ENCODE data around the gene MAPK4.

The MAPK4 gene

DNA sequence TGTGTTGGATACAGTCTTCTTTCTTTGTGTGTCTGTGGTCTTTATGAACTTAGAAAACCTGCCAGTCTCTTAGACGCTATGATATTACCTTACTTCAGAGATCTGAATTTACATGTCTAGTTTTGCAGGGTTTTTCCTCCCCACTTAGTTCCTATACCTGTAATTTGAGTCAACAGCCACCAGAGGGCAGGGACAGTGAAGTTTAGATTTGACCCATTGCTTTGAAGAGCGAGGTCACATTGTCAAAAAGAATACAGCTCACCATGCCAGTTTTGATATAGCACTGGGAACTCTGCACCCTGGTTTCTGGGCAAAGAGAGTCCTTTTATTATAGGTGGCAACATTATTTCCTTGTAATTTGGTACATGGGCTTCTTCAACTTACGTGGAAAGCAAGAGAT lies 102.3 kb downstream of the MAPK4 start:
- DNase-seq (ENCODE audit: low read depth, low spot score) = no peak
- Histone ChIP-seq H3K9me3 (ENCODE audit: insufficient read depth, low read length) (peaks cover 45% of the 10 kb centered on the region), H3K4me3 (ENCODE audit: insufficient read length, low read depth) (no peak overlapping the region), H3K4me1 (ENCODE audit: insufficient read depth, insufficient read length) (peaks cover 4% of the 10 kb centered on the region), H3K27me3 (ENCODE audit: insufficient read depth, insufficient read length) (no peaks in the 10 kb centered on the region), H3K9ac (ENCODE audit: insufficient read length, low read depth) (no peak overlapping the region), H3K36me3 (ENCODE audit: insufficient read depth, insufficient read length, low read length) (no peaks in the 10 kb centered on the region)
- TF ChIP-seq YY1 (IDR thresholded peaks at IDR 0.05; ENCODE audit: insufficient read depth, insufficient read length) (no peak), SUZ12 (IDR thresholded peaks at IDR 0.05; ENCODE audit: extremely low read depth, insufficient read depth, insufficient read length) (no peak), ZNF274 (IDR thresholded peaks at IDR 0.05; ENCODE audit: low read depth, low read length) (no peak)

DNA sequence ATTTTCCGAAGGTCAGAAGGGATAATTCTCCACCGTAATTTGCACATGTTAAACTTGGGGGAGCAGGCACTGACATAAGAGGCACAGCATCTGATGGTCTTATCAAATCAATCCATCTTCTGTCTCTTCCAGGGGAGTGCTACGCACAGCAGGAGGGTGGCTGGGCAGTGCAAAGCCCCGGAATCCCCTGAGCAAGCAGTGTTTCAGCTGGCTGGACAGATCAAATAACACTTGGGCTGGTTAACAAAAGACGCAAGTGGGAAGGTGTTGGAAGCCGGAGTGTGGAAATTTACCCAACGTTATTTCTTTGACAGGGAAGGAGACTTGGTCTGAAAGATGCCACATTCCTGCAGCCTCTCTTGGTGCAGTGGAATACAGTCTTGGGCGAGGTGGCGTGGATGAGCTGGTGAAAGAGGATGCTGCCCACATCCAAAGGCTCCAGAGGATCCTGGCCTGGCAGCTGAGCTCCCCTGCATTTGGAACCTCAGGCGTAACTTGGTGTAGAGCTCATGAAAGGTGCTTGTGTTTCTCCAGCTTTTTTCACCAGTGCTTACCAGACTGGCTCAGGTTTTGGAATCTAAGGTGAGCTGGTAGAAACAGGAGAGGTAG lies 103.0 kb downstream of the MAPK4 start:
- no peak for TF ChIP-seq SUZ12 (IDR thresholded peaks at IDR 0.05; ENCODE audit: extremely low read depth, insufficient read depth, insufficient read length)

GRCh38 chr18:50663626-50664441 lies 103.9 kb downstream of the MAPK4 start:
- no peak for DNase-seq (ENCODE audit: low read depth, low spot score)
- Histone ChIP-seq H3K36me3 (ENCODE audit: insufficient read depth, insufficient read length, low read length) (no peaks in the 10 kb centered on the region), H3K9me3 (ENCODE audit: insufficient read depth, low read length) (peaks cover 29% of the 10 kb centered on the region), H3K27me3 (ENCODE audit: insufficient read depth, insufficient read length) (no peaks in the 10 kb centered on the region), H3K9ac (ENCODE audit: insufficient read length, low read depth) (no peak overlapping the region), H3K4me1 (ENCODE audit: insufficient read depth, insufficient read length) (no peaks in the 10 kb centered on the region), H3K4me3 (ENCODE audit: insufficient read length, low read depth) (no peak overlapping the region)
- no peak for TF ChIP-seq YY1 (IDR thresholded peaks at IDR 0.05; ENCODE audit: insufficient read depth, insufficient read length)
- TF ChIP-seq SUZ12 (IDR thresholded peaks at IDR 0.05; ENCODE audit: extremely low read depth, insufficient read depth, insufficient read length) = no peak
- no peak for TF ChIP-seq ZNF274 (IDR thresholded peaks at IDR 0.05; ENCODE audit: low read depth, low read length)

More for the DNA sequence above, 103.0 kb downstream of the MAPK4 start:
- H3K4me1 ChIP-seq (ENCODE audit: insufficient read depth, insufficient read length) = peaks cover 4% of the 10 kb centered on the region
- no peak overlapping the region for H3K9ac ChIP-seq (ENCODE audit: insufficient read length, low read depth)
- H3K27me3 ChIP-seq (ENCODE audit: insufficient read depth, insufficient read length) = no peaks in the 10 kb centered on the region
- H3K9me3 ChIP-seq (ENCODE audit: insufficient read depth, low read length) = peaks cover 38% of the 10 kb centered on the region
- no peaks in the 10 kb centered on the region for H3K36me3 ChIP-seq (ENCODE audit: insufficient read depth, insufficient read length, low read length)
- DNase-seq (ENCODE audit: low read depth, low spot score) = no peak
- H3K4me3 ChIP-seq (ENCODE audit: insufficient read length, low read depth) = no peak overlapping the region

- Histone ChIP-seq H3K9ac (ENCODE audit: insufficient read length, low read depth) (no peak overlapping the region), H3K27me3 (ENCODE audit: insufficient read depth, insufficient read length) (no peaks in the 10 kb centered on the region), H3K9me3 (ENCODE audit: insufficient read depth, low read length) (peaks cover 29% of the 10 kb centered on the region), H3K4me1 (ENCODE audit: insufficient read depth, insufficient read length) (no peaks in the 10 kb centered on the region), H3K4me3 (ENCODE audit: insufficient read length, low read depth) (no peak overlapping the region), H3K36me3 (ENCODE audit: insufficient read depth, insufficient read length, low read length) (no peaks in the 10 kb centered on the region)
- TF ChIP-seq YY1 (IDR thresholded peaks at IDR 0.05; ENCODE audit: insufficient read depth, insufficient read length) (no peak), ZNF274 (IDR thresholded peaks at IDR 0.05; ENCODE audit: low read depth, low read length) (no peak), SUZ12 (IDR thresholded peaks at IDR 0.05; ENCODE audit: extremely low read depth, insufficient read depth, insufficient read length) (no peak)
- no peak for DNase-seq (ENCODE audit: low read depth, low spot score)
These were observed 105.1 kb downstream of the MAPK4 start for GRCh38 chr18:50665015-50665414.

DNA sequence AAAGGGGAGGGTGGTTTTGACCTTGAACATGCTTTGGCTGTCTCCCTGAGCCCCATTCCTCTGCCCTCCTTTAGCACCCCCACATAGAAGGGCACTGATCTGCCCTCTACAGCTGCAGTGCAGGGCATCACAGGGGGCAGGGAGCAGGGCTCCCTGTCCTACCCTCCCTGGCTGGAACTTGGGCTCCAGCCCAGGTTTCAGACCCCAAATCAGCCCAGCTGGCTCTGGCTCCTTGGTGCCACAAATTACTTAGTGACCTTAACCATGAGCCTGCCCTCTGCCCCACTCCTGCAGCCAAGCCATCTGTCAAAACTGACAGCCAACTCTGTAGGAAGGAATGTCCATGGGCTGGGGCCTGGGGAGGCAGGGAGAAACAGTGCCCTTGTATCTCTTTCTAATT lies 105.6 kb downstream of the MAPK4 start:
- no peaks in the 10 kb centered on the region for H3K36me3 ChIP-seq (ENCODE audit: insufficient read depth, insufficient read length, low read length)
- no peak overlapping the region for H3K9ac ChIP-seq (ENCODE audit: insufficient read length, low read depth)
- no peak overlapping the region for H3K4me3 ChIP-seq (ENCODE audit: insufficient read length, low read depth)
- no peaks in the 10 kb centered on the region for H3K27me3 ChIP-seq (ENCODE audit: insufficient read depth, insufficient read length)
- no peaks in the 10 kb centered on the region for H3K4me1 ChIP-seq (ENCODE audit: insufficient read depth, insufficient read length)
- TF ChIP-seq YY1 (IDR thresholded peaks at IDR 0.05; ENCODE audit: insufficient read depth, insufficient read length) = no peak
- no peak for TF ChIP-seq ZNF274 (IDR thresholded peaks at IDR 0.05; ENCODE audit: low read depth, low read length)
- no peak for TF ChIP-seq SUZ12 (IDR thresholded peaks at IDR 0.05; ENCODE audit: extremely low read depth, insufficient read depth, insufficient read length)
- peaks cover 29% of the 10 kb centered on the region for H3K9me3 ChIP-seq (ENCODE audit: insufficient read depth, low read length)
- no peak for DNase-seq (ENCODE audit: low read depth, low spot score)

DNA sequence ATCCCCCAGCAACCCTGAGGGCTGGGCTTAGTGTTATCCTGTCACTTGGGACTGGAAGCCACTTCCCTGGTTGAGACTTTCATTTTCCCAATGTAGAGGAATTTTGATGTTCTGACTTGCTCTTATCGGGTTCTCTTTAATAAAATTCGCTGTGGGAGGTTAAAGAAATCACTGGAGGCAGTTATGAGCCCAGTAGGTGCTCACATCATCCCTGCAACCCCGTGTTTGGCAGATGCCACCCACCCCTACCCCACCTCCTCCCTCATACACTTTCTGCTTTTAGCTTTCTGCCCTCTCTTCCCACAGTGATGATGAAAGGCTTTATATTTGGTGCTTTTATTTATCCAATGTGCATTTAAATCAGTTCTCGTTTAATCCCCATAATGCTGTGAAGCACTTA lies 106.6 kb downstream of the MAPK4 start:
- DNase-seq (ENCODE audit: low read depth, low spot score) = no peak
- H3K4me1 ChIP-seq (ENCODE audit: insufficient read depth, insufficient read length) = no peaks in the 10 kb centered on the region
- H3K27me3 ChIP-seq (ENCODE audit: insufficient read depth, insufficient read length) = no peaks in the 10 kb centered on the region
- TF ChIP-seq SUZ12 (IDR thresholded peaks at IDR 0.05; ENCODE audit: extremely low read depth, insufficient read depth, insufficient read length) (no peak), YY1 (IDR thresholded peaks at IDR 0.05; ENCODE audit: insufficient read depth, insufficient read length) (no peak), ZNF274 (IDR thresholded peaks at IDR 0.05; ENCODE audit: low read depth, low read length) (no peak)
- H3K36me3 ChIP-seq (ENCODE audit: insufficient read depth, insufficient read length, low read length) = no peaks in the 10 kb centered on the region
- peaks cover 22% of the 10 kb centered on the region for H3K9me3 ChIP-seq (ENCODE audit: insufficient read depth, low read length)
- H3K4me3 ChIP-seq (ENCODE audit: insufficient read length, low read depth) = no peak overlapping the region
- H3K9ac ChIP-seq (ENCODE audit: insufficient read length, low read depth) = no peak overlapping the region

GRCh38 chr18:50671376-50671775 lies 111.5 kb downstream of the MAPK4 start:
- H3K9me3 ChIP-seq (ENCODE audit: insufficient read depth, low read length) = no peaks in the 10 kb centered on the region
- H3K9ac ChIP-seq (ENCODE audit: insufficient read length, low read depth) = no peak overlapping the region
- no peaks in the 10 kb centered on the region for H3K27me3 ChIP-seq (ENCODE audit: insufficient read depth, insufficient read length)
- H3K4me1 ChIP-seq (ENCODE audit: insufficient read depth, insufficient read length) = no peaks in the 10 kb centered on the region
- TF ChIP-seq YY1 (IDR thresholded peaks at IDR 0.05; ENCODE audit: insufficient read depth, insufficient read length) (no peak), ZNF274 (IDR thresholded peaks at IDR 0.05; ENCODE audit: low read depth, low read length) (no peak), SUZ12 (IDR thresholded peaks at IDR 0.05; ENCODE audit: extremely low read depth, insufficient read depth, insufficient read length) (no peak)
- no peak overlapping the region for H3K4me3 ChIP-seq (ENCODE audit: insufficient read length, low read depth)
- H3K36me3 ChIP-seq (ENCODE audit: insufficient read depth, insufficient read length, low read length) = no peaks in the 10 kb centered on the region
- DNase-seq (ENCODE audit: low read depth, low spot score) = no peak

Data from NT2/D1 (cell line).